Endothelial cell of umbilical vein (primary cell): Measurements from ENCODE around the gene RNGTT.

Source experiments
- EZH2 ChIP-seq: IDR thresholded peaks from 2 replicates; pipeline ENCODE4 v1.6.1; 2012; ENCODE audit warnings: borderline replicate concordance, low read depth, mild to moderate bottlenecking, moderate library complexity, low read length, inconsistent platforms; ENCODE audit not compliant: severe bottlenecking
- FOS ChIP-seq: IDR thresholded peaks from 2 replicates; pipeline ENCODE4 v1.6.1; 2011; ENCODE audit warnings: mild to moderate bottlenecking, low read length, moderate library complexity, borderline replicate concordance; ENCODE audit not compliant: insufficient read depth
- JUN ChIP-seq: IDR thresholded peaks from 2 replicates; pipeline ENCODE4 v1.6.1; 2011; ENCODE audit warnings: borderline replicate concordance, low read depth; ENCODE audit not compliant: insufficient read length, insufficient read depth
- POLR2A ChIP-seq: IDR thresholded peaks from 2 replicates; pipeline ENCODE4 v1.6.1; 2012; ENCODE audit warnings: low read depth, mild to moderate bottlenecking, control low read depth, low read length
- TF ChIP-seq, protein P1 (sequence below), 2 donors: IDR thresholded peaks; 1 replicate in 1 of 2; 2 replicates in 1 of 2; pipeline ENCODE4 v1.5.1; 2011; ENCODE audit warnings: low read length in 2 of 2, mild to moderate bottlenecking in 2 of 2, moderate library complexity in 2 of 2, control low read depth in 1 of 2, inconsistent platforms in 1 of 2, low read depth in 1 of 2; ENCODE audit not compliant: insufficient read depth in 1 of 2; ENCODE audit errors: extremely low read depth in 1 of 2

DNA sequence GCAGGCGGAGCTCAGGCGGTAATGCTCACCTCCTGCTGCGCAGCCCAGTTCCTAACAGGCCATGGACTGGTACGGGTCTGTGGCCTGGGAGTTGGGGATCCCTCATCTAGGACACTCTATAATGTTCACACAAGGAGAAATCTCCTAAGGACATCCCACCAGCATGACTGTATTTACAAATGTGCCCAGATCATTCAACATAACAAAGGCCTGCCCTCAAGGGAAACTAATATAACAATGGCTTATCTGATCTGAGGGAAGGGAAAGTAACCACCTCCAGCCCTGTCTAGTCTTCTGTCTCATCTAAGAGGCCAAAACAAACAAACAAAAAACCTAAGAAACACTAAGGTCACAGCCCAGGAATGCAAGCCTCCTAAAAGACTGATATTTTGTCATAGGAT is 232.8 kb downstream of the RNGTT start:
- TF ChIP-seq POLR2A (no peak), EZH2 (no peak), JUN (no peak), FOS (no peak)
- TF ChIP-seq, protein P1, sequence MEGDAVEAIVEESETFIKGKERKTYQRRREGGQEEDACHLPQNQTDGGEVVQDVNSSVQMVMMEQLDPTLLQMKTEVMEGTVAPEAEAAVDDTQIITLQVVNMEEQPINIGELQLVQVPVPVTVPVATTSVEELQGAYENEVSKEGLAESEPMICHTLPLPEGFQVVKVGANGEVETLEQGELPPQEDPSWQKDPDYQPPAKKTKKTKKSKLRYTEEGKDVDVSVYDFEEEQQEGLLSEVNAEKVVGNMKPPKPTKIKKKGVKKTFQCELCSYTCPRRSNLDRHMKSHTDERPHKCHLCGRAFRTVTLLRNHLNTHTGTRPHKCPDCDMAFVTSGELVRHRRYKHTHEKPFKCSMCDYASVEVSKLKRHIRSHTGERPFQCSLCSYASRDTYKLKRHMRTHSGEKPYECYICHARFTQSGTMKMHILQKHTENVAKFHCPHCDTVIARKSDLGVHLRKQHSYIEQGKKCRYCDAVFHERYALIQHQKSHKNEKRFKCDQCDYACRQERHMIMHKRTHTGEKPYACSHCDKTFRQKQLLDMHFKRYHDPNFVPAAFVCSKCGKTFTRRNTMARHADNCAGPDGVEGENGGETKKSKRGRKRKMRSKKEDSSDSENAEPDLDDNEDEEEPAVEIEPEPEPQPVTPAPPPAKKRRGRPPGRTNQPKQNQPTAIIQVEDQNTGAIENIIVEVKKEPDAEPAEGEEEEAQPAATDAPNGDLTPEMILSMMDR (IDR thresholded peaks at IDR 0.05; ENCODE audit: extremely low read depth in 1 of 2, insufficient read depth in 1 of 2, low read depth in 1 of 2, low read length in 2 of 2): no peak
